DMS114 treated with DMSO at 0.1 percent for 48 hours (cell line): Measurements from ENCODE around the gene DHX40.
A peak's percentile ranks its signal among the peaks of the same experiment; 100 is the strongest.
"Not testable (repeated sequence)": the region's sequence is repeated elsewhere in the genome, so short reads cannot be mapped to it uniquely, and the experiment has no call there.

Experiments used
- DNase-seq: peaks from one replicate; lab custom pipeline; 2025; ENCODE audit not compliant: unreplicated experiment; lab: John Stamatoyannopoulos, UW

DHX40 gene

GRCh38 chr17:59627770-59628171 lies 62.4 kb downstream of the DHX40 start:
- DNase-seq = no peak

- no peak for DNase-seq
Observed at GRCh38 chr17:59629174-59629573, 63.8 kb downstream of the DHX40 start.

DNA sequence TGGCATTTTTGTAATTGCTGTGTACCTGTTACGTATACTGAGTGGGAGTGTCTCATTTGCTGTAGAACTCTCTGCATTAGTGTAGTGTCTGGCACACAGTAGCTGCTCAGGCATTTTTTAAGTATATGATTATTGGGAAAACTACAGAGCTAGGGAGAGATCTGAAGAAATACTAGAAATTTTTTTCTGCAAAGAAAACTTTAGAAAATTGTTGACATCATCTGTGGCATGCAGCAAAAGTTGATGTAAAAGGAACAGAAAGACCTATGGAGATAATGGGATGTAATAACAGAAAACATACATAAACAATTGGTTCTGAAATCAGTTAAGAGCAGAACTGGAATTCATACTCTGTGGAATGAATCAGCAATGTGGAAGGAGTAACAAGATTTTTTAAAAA lies 65.9 kb downstream of the DHX40 start:
- DNase-seq = no peak

GRCh38 chr17:59632398-59632797 lies 67.0 kb downstream of the DHX40 start:
- no peak for DNase-seq

GRCh38 chr17:59633658-59634359 lies 68.4 kb downstream of the DHX40 start:
- no peak for DNase-seq

DNA sequence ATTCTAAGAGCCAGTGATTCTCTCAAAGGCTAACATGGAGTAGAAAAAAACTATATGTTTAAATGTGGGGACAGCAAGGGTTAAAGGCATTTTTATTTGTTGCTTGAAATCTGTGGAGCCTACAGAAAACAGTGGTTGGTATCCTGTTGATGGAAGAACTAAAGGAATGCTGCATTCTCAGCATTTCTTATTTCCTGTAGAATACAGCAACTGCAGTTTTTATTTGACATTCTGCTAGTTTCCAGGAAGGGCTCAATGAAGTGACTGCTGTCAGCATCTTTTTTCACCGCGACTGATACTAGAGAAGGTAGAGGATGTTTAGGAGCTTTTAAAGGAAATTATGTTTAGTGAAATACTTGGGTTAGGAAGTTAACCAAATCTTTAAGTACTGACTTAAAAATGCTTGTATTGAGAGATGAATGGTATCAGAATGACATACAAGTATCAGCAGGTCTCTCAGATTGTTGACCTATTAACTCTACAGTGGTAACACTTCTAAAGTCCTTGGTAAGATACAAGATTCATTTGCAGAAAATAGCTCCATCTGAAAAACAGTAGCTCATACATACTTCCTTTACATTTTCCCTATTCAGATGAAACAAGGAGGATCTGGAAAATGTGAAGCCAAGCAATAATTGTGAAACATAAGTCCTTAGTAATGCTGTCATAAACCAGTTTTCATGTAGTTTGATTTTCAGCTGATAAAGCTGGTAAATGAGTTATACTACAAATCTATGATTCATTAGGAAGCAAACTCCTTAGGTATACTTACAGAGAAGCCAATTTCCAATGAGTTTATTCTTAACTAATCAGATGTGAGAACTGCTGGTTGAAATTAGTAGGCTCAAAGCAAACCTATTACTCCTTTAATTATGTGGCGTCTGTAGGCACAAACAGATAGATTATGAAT lies 69.5 kb downstream of the DHX40 start:
- DNase-seq = no peak

GRCh38 chr17:59637611-59638310 lies 72.4 kb downstream of the DHX40 start:
- no peak for DNase-seq

DNA sequence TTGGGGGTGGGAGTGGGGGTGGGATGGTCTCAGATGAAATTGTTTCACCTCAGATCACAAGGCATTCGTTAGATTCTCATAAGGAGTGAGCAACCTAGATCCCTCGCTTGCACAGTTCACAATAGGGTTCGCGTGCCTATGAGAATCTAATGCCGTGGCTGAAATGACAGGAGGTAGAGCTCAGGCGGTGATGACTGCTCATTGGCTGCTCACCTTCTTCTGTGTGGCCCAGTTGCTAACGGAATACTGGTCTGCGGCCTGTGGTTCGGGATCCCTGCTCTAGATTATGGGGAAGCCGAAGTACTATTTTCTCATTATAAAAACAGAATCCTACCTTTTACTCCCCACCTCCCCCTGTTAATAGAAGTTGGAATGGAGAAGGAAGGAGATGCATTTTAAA lies 73.1 kb downstream of the DHX40 start:
- DNase-seq = no peak

GRCh38 chr17:59641799-59642484 lies 76.5 kb downstream of the DHX40 start:
- no peak for DNase-seq

DNA sequence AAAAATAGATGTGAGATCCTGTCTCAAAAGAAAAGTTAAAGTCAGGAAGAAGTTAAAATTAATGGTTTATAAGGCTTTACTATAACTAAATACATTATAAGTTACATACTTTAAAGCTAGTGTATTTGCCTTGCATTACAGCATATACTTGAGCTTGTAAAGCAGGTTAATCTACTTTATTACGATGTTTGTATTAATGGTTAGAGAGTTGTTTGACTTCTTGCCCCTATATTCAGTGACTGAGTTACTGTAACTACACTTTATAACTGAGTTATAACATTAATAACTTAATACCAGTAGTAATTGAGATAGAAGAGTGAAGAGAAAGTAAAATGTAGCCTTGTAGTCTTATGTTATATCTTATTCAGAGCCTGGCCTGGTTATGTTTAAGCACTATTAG lies 77.2 kb downstream of the DHX40 start:
- no peak for DNase-seq

DNA sequence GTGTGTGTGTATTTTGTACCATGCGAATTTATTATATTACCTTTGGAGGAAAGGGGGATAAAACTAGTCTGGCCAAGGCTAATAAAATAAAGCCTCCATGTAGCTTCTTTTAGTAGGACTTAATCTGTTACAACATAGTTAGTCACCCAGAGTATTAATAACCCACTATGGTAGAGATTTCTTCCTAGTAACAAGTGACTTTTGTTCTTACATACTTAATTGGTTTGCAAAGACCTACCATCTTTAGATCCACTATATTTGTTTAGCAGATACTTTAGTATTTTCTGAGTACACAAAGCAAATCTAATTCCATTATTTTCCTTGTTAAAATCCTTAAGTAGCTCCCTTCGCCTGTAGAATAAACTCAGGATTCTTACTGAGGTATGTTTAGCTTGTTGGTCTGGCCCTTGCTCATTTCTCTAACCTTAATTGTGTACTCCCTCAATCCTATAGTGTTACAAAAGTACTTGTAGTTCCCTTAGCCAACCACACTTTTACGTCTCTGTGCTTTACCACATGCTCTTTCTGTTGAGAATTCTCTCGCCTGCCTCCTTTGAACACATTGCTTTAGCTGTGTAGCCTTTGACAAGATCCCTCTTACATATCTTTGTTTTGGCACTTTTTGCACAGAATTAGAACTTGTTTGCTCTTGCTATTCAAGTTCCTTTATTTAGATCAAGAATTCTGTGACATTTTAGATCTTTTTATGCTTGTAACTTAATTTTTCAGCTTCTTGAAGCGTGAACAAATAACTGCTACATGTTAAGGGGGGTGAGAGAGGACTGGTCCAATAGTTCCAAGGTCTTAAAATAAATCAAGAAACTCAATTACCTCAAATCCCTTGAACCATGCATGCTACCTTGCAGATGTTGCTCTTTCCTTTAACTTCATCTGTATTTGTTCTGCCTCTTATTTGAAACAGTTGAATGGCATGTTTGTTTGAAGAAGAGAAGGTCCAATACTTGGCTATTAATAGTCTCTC lies 78.0 kb downstream of the DHX40 start:
- peak; percentile 21 for DNase-seq

DNA sequence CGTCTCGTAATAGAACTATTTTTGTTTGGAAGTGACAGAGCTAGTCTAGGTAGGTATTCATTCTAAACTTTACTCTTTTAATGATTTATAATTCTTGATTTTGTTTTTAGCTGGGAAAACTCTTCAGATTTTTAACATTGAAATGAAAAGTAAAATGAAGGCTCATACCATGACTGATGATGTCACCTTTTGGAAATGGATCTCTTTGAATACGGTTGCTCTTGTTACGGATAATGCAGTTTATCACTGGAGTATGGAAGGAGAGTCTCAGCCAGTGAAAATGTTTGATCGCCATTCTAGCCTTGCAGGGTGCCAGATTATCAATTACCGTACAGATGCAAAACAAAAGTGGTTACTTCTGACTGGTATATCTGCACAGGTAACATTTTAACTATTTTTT lies 81.9 kb downstream of the DHX40 start:
- DNase-seq = no peak

DNA sequence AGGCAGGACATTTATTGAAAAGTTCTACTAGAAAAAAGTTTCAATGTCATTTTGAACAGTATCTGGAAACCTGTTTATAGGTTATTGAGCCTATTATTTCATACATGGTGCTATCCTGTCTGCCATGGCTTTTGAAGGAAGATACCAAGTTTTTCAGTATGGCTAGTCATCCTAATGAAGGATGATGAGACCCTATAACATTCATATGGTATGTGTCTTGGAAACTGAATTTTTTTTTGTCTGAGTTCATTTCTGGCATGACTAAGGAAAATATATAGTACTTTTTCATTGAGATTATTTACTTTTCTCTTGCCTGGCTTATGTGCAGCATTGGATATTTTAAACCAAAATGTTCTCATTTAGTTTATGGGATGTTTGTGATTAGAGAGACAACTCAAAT lies 84.5 kb downstream of the DHX40 start:
- no peak for DNase-seq

DNA sequence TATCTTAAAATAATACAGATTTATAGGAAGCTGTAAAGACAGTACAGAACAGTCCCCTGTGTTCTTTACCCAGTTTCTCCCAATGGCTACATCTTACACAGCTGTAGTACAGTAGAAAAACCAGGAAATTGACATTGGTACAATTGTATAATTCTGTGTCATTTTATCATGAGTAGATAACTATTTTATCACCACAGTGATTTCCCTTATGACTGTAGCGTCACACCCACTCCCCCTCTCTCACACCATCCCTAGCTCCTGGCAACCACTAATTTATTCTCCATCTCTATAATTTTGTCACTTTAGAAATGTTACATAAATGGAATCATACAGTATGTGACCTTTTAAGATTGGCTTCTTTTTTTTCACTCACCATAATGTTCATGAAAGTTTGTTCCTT lies 85.2 kb downstream of the DHX40 start:
- no peak for DNase-seq

DNA sequence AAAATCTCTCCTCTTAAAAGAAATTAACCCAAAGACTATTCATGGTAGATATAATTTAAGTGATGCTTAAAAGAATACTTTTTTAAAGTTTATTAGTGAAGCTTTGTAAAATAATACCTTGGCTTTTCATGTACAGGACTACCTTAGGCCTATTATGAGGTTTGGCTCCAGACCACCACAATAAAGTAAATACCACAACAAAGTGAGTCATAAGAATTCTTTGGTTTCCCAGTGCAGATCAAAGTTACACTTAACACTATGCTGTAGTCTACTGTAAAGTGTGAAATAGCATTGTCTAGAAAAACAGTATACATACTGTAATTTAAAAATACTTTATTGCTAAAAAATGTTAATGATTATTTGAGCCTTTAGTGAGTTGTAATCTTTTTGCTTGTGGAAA lies 85.9 kb downstream of the DHX40 start:
- DNase-seq = no peak

- no peak for DNase-seq
Observed at GRCh38 chr17:59652119-59652518, 86.7 kb downstream of the DHX40 start.

DNA sequence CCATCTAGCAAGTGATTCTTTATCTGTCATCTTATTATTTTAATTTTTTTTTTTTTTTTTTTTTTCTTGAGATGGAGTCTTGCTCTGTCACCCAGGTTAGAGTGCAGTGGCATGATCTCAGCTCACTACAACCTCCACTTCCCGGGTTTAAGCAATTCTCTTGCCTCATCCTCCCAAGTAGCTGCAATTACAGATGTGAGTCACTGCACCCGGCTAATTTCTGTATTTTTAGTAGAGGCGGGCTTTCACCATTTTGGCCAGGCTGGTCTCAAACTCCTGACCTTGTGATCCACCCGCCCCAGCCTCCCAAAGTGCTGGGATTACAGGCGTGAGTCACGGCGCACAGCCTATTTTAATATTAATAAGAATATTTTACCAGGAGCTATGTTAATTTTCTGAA lies 91.2 kb downstream of the DHX40 start:
- DNase-seq = not testable (repeated sequence)
